Measurements from ENCODE around the gene FAM83F. TPM values are rescaled to one million over a fixed set of nuclear protein-coding genes. Genes with fewer than 3 reads are reported as not detected.

The FAM83F gene
- total RNA-seq, 3 donors from 2014 or later = 15.8 to 48.0 (median 35.0) TPM

DNA sequence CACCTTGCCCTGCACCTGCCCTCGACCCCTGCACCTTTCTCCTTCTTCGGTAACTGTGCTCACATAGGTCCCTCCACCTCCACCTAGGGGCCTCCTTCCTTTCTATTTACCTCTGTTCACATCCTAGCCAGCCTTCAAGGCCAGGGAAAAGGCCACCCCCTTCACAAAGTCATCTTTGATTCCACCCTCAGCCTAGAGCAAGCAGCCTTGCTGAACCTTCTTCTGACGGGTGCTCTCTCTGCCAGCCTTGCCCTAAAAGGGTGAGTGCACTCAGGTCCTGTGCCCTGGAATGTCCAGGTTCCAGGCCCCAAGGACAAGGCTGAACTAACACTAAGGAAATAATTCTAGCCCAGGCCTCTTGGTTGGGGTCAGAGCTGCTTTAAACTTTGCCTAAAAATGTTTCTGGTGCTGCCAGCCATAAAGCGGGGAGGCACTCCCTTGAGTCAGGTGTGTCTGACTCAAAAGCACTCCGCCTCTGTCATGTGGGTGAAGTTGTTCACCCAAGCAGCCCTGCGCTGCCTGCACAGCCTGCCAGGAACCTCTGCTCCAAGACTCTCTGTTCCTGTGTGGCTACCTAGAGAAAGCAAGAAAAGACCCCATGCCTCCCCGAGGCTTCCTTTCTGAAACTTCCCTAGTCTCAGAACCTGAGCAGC, 9.2 kb upstream of the FAM83F start:
- H3K36me3 ChIP-seq (ENCODE audit: low read depth) = no peaks in the 10 kb centered on the region
- TF ChIP-seq, protein P1, sequence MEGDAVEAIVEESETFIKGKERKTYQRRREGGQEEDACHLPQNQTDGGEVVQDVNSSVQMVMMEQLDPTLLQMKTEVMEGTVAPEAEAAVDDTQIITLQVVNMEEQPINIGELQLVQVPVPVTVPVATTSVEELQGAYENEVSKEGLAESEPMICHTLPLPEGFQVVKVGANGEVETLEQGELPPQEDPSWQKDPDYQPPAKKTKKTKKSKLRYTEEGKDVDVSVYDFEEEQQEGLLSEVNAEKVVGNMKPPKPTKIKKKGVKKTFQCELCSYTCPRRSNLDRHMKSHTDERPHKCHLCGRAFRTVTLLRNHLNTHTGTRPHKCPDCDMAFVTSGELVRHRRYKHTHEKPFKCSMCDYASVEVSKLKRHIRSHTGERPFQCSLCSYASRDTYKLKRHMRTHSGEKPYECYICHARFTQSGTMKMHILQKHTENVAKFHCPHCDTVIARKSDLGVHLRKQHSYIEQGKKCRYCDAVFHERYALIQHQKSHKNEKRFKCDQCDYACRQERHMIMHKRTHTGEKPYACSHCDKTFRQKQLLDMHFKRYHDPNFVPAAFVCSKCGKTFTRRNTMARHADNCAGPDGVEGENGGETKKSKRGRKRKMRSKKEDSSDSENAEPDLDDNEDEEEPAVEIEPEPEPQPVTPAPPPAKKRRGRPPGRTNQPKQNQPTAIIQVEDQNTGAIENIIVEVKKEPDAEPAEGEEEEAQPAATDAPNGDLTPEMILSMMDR (IDR thresholded peaks at IDR 0.05) = no peak
- intact Hi-C loops (cut with DNase I, micrococcal nuclease) = no loop called here
- peak; percentile 92 for ATAC-seq
- peaks cover 4% of the 10 kb centered on the region for H3K4me1 ChIP-seq (ENCODE audit: low read depth)
- DNase-seq = peak in 2 of 3 donors; percentile 46 to 60
- no peaks in the 10 kb centered on the region for H3K9me3 ChIP-seq
- H3K4me3 ChIP-seq = no peak overlapping the region

DNA sequence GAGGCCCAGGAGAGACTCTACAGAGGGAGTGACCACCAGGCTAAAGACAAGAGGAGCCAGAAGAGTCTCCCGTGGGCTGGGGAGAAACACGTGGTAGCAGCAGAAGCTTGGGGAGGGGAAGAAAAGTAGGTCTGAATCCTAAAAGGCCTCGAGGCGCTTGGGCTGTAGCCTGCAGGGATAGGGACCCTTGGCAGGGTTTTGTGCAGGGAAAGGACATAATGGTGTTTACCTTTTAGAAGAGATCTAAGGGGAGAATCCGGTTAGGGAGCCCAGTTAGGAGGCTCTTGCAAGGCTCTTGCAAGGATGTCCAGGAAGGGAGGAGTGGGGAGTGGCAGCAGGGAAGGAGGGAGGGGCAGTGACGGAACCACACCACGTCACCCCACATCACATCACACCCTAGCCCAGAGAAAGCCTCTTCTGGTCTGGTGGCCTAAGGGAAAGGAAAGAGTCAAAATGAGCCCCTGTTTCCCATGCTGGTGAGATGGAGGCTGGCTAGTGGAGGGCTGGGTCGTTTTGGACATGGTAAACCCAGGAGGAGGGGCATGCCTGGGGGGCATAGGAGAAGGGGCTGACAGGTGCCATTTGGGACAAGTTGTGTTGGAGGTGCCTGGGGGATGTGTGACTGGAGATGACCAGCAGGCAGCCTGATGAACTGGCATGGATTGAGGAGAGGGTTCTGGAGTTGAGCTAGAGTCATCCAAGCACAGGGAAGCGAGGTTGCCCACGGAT, 6.2 kb upstream of the FAM83F start:
- ATAC-seq (peak; percentile 45), DNase-seq (no peak)
- no peaks in the 10 kb centered on the region for H3K9me3 ChIP-seq
- no peaks in the 10 kb centered on the region for H3K36me3 ChIP-seq (ENCODE audit: low read depth)
- intact Hi-C loops (cut with DNase I, micrococcal nuclease) = no loop called here
- H3K4me3 ChIP-seq = no peak overlapping the region
- H3K4me1 ChIP-seq (ENCODE audit: low read depth) = peaks cover 4% of the 10 kb centered on the region
- TF ChIP-seq, protein P1 (IDR thresholded peaks at IDR 0.05) = no peak

DNA sequence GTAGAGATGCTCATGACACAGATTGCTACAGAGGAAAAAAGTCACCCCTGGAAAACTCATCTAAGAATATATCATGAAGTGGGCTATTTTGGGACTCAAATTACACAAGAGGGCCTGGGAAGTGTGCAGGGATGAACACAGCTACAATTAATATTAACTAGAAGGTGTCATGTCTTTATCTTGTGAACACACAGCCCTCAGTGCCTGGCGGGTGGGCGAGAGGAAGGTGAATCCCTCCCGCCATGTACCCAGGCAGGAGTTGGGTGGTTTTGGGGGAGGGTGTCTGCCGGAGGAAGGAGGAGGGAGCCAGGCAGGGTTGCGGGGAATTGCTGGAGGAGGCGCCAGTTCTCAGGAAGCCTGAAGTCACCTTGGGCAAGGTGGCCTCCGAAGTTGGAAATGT, 5.1 kb upstream of the FAM83F start:
- H3K9me3 ChIP-seq = no peaks in the 10 kb centered on the region
- ATAC-seq = no peak
- no peak for DNase-seq
- no peaks in the 10 kb centered on the region for H3K36me3 ChIP-seq (ENCODE audit: low read depth)
- intact Hi-C loops (cut with DNase I, micrococcal nuclease) = no loop called here
- H3K4me1 ChIP-seq (ENCODE audit: low read depth) = peaks cover 9% of the 10 kb centered on the region
- H3K4me3 ChIP-seq = no peak overlapping the region
- TF ChIP-seq, protein P1 (IDR thresholded peaks at IDR 0.05) = no peak

DNA sequence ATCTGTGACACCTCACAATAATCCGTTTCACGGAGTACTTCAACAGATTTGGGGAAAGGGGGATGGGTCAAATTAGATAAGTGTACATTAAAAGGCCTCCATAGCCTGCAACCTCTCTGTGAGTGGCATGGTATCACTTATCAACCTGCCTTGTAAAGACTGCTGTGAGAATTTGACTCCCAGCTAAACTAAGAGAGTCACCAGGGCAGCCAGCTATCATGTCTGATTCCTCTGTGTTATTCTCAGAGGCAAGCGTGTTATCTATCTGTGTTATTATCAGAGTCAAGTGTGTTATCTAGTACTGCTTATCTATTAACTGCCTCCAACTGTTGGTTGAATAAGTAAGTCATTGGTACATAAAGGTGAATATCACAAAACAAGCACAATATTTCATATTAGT, 4.1 kb upstream of the FAM83F start:
- TF ChIP-seq, protein P1 (IDR thresholded peaks at IDR 0.05) = no peak
- Histone ChIP-seq H3K4me1 (ENCODE audit: low read depth) (peaks cover 7% of the 10 kb centered on the region), H3K4me3 (no peak overlapping the region), H3K9me3 (no peaks in the 10 kb centered on the region), H3K36me3 (ENCODE audit: low read depth) (no peaks in the 10 kb centered on the region)
- DNase-seq = no peak
- no peak for ATAC-seq
- intact Hi-C loops (cut with DNase I, micrococcal nuclease) = no loop called here

DNA sequence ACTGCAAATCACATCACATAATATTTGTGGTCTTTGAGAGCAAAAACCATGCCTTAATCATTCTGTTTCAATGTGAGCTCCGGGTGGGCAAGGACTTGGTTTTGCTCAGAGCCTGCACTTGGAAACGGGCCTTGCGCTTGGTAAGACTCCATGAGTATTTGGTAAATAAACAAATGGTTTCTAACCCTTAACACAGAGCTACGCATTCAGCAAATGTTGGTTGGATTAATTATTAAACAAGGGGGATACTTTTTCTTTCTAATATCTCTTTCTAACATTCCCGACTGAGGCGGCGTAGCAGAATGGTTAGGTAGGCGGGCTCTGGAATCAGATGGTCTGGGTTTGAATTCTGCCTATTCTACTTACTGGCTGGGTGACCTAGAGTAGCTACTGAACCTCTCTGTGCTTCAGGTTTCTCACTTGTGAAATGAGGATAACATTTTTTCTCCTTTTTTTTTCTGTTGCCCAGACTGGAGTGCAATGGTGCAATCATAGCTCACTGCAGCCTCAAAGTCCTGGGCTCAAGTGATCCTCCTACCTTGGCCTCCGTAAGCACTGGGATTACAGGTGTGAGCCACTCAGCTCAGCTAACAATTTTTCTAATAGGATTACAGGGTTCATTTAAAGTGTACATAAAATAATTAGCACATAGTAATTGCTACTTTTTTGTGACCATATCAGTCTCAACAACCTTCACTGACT, 3.4 kb upstream of the FAM83F start:
- Histone ChIP-seq H3K9me3 (no peaks in the 10 kb centered on the region), H3K36me3 (ENCODE audit: low read depth) (no peaks in the 10 kb centered on the region), H3K4me3 (no peak overlapping the region), H3K4me1 (ENCODE audit: low read depth) (peaks cover 5% of the 10 kb centered on the region)
- ATAC-seq (no peak), DNase-seq (no peak)
- TF ChIP-seq, protein P1 (IDR thresholded peaks at IDR 0.05) = no peak
- intact Hi-C loops (cut with DNase I, micrococcal nuclease) = no loop called here

Data from mucosa of descending colon (tissue), 3 donors.